HCT116 (cell line): ENCODE measurements around the gene TMOD1.

Source experiments
- EZH2 ChIP-seq: fragments of 200-600 bp; sonication (generic); IDR thresholded peaks from 2 replicates; pipeline ENCODE4 v1.6.1; 2017; ENCODE audit warnings: antibody characterized with exemption, mixed run types
- POLR2A ChIP-seq: IDR thresholded peaks from 2 replicates; pipeline ENCODE4 v1.7.0; 2011; ENCODE audit warnings: borderline replicate concordance; ENCODE audit not compliant: insufficient read depth, insufficient read length; ENCODE audit errors: extremely low read depth
- RAD21 ChIP-seq: IDR thresholded peaks from 2 replicates; pipeline ENCODE4 v1.6.1; 2012; ENCODE audit warnings: low read depth, mild to moderate bottlenecking
- SRF ChIP-seq: IDR thresholded peaks from 2 replicates; pipeline ENCODE4 v1.6.1; 2012; ENCODE audit warnings: low read depth
- TF ChIP-seq, protein P1 (sequence below), 3 experiments: fragments of 200-600 bp in 1 of 3; sonication (generic) in 1 of 3; IDR thresholded peaks in 2 of 3; conservative IDR thresholded peaks in 1 of 3; 2 replicates each; pipeline ENCODE4 v1.5.1; 2012 to 2017; ENCODE audit warnings: low read depth in 2 of 3, low read length in 2 of 3, antibody characterized with exemption in 1 of 3, borderline replicate concordance in 1 of 3, control low read depth in 1 of 3, mild to moderate bottlenecking in 1 of 3, mixed read lengths in 1 of 3, mixed run types in 1 of 3, moderate library complexity in 1 of 3; ENCODE audit not compliant: insufficient read depth in 1 of 3
- TF ChIP-seq, protein P2 (sequence below): IDR thresholded peaks from 2 replicates; pipeline ENCODE4 v1.6.1; 2012
- TF ChIP-seq, protein P3 (sequence below): IDR thresholded peaks from 2 replicates; pipeline ENCODE4 v1.6.1; 2012; ENCODE audit warnings: low read depth
- TF ChIP-seq, protein P4 (sequence below): IDR thresholded peaks from 2 replicates; pipeline ENCODE4 v1.6.1; 2012

DNA sequence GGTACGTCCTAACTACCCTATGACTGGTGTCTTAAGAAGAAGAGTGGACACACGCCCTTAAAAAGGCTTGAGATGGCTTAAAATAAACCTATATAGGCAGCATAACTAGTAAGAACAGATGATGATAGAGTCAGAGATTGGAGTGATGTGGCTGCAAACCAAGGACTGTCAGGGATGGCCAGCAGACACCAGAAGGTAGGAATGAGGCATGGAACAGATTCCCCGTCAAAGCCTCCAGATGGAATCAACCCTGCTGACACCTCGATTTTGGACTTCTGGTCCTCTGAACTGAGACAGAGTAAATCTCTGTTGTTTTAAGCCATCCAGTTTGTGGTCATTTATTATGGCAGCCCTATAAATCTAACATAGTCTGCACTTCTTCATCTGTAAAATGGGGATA lies 7.4 kb downstream of the TMOD1 start:
- TF ChIP-seq, protein P1, sequence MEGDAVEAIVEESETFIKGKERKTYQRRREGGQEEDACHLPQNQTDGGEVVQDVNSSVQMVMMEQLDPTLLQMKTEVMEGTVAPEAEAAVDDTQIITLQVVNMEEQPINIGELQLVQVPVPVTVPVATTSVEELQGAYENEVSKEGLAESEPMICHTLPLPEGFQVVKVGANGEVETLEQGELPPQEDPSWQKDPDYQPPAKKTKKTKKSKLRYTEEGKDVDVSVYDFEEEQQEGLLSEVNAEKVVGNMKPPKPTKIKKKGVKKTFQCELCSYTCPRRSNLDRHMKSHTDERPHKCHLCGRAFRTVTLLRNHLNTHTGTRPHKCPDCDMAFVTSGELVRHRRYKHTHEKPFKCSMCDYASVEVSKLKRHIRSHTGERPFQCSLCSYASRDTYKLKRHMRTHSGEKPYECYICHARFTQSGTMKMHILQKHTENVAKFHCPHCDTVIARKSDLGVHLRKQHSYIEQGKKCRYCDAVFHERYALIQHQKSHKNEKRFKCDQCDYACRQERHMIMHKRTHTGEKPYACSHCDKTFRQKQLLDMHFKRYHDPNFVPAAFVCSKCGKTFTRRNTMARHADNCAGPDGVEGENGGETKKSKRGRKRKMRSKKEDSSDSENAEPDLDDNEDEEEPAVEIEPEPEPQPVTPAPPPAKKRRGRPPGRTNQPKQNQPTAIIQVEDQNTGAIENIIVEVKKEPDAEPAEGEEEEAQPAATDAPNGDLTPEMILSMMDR (IDR thresholded peaks at IDR 0.05 in 2 of 3, conservative IDR thresholded peaks at IDR 0.05 in 1 of 3; ENCODE audit: borderline replicate concordance in 1 of 3, insufficient read depth in 1 of 3, low read depth in 2 of 3, low read length in 2 of 3), result no peak
- TF ChIP-seq, protein P2, sequence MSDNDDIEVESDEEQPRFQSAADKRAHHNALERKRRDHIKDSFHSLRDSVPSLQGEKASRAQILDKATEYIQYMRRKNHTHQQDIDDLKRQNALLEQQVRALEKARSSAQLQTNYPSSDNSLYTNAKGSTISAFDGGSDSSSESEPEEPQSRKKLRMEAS, result no peak
- TF ChIP-seq, protein P3, sequence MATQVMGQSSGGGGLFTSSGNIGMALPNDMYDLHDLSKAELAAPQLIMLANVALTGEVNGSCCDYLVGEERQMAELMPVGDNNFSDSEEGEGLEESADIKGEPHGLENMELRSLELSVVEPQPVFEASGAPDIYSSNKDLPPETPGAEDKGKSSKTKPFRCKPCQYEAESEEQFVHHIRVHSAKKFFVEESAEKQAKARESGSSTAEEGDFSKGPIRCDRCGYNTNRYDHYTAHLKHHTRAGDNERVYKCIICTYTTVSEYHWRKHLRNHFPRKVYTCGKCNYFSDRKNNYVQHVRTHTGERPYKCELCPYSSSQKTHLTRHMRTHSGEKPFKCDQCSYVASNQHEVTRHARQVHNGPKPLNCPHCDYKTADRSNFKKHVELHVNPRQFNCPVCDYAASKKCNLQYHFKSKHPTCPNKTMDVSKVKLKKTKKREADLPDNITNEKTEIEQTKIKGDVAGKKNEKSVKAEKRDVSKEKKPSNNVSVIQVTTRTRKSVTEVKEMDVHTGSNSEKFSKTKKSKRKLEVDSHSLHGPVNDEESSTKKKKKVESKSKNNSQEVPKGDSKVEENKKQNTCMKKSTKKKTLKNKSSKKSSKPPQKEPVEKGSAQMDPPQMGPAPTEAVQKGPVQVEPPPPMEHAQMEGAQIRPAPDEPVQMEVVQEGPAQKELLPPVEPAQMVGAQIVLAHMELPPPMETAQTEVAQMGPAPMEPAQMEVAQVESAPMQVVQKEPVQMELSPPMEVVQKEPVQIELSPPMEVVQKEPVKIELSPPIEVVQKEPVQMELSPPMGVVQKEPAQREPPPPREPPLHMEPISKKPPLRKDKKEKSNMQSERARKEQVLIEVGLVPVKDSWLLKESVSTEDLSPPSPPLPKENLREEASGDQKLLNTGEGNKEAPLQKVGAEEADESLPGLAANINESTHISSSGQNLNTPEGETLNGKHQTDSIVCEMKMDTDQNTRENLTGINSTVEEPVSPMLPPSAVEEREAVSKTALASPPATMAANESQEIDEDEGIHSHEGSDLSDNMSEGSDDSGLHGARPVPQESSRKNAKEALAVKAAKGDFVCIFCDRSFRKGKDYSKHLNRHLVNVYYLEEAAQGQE, result no peak
- no peak for TF ChIP-seq EZH2
- TF ChIP-seq, protein P4, sequence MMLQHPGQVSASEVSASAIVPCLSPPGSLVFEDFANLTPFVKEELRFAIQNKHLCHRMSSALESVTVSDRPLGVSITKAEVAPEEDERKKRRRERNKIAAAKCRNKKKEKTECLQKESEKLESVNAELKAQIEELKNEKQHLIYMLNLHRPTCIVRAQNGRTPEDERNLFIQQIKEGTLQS, result no peak
- TF ChIP-seq RAD21, result no peak
- TF ChIP-seq POLR2A, result no peak
- TF ChIP-seq SRF, result no peak
